H1 (cell line): ENCODE data around the gene NME8. TPM values are rescaled to one million over a fixed set of nuclear protein-coding genes. Genes with fewer than 3 reads are reported as not detected.

Experiments used
- BACH1 ChIP-seq: IDR thresholded peaks from 2 replicates; pipeline ENCODE4 v1.6.1; 2012; ENCODE audit warnings: low read length, improper control_type of control experiment
- CBX8 ChIP-seq: fragments of 300-800, 300-1000 bp; sonication (generic); IDR thresholded peaks from 2 replicates; pipeline ENCODE4 v1.7.1; 2016; ENCODE audit warnings: low read depth, low read length, borderline replicate concordance
- KDM4A ChIP-seq: IDR thresholded peaks from one replicate; pipeline ENCODE4 v1.7.1; 2012; ENCODE audit warnings: low read depth, mild to moderate bottlenecking, moderate library complexity, low read length, inconsistent platforms; ENCODE audit not compliant: severe bottlenecking
- ZNF274 ChIP-seq: IDR thresholded peaks from 2 replicates; pipeline ENCODE4 v1.7.0; 2012; ENCODE audit warnings: low read length, borderline replicate concordance; ENCODE audit errors: extremely low read depth
- polyA plus RNA-seq, 7 experiments: library from polyadenylated mRNA; depleted of rRNA in 3 of 7; stranded (reverse) in 5 of 7; unstranded in 2 of 7; fragments of >200 nt in 5 of 7; fragments of 200-250 nt in 2 of 7; gene quantifications; 1 replicate in 5 of 7; 2 replicates in 1 of 7; 4 replicates in 1 of 7; pipeline versions ENCODE4 v1.2.1 to v1.2.3, GENCODE V29; 2011 to 2013; ENCODE audit warnings: missing spikeins in 2 of 7, mixed read lengths in 2 of 7
- total RNA-seq: library from RNA; stranded (reverse); fragmentation: NEBNext Ultra II Directional; extraction: Animal tissue kit (Norgen Biotek cat#: 25700); gene quantifications from 2 replicates; pipeline ENCODE4 v1.2.1, GENCODE V29; 2021
- TF ChIP-seq, protein P1 (sequence below): fragments of 300-600 bp; sonication (generic); IDR thresholded peaks from 2 replicates; pipeline ENCODE4 v1.7.1; 2012; ENCODE audit warnings: low read length, moderate library complexity, mild to moderate bottlenecking, inconsistent platforms; ENCODE audit not compliant: insufficient replicate concordance

NME8 gene
- total and polyA plus RNA-seq, 2 of the 8 experiments (the other 6 are each of a cell fraction or from before 2014, with no cell fraction given) = 0.22 to 0.44 TPM

DNA sequence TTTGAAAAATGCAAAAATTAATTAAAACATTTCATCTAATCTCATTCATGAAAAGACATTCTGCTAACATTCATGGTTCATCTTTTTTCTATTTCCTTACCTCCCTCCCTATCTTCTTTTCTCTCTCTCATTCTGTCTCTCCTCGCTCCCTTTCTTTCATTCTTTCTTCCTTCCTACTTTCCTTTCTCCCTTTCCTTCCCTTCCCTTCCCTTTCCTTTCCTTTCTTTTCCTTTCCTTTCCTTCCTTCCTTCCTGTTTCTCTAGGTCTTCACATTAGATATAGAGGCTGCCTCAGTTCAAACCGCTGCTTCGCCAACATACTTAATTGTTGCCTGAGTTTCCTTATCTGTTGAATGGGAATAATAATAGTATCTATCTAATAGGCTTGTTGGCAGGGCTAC, 46.3 kb downstream of the NME8 start (continued):
- TF ChIP-seq, protein P1, sequence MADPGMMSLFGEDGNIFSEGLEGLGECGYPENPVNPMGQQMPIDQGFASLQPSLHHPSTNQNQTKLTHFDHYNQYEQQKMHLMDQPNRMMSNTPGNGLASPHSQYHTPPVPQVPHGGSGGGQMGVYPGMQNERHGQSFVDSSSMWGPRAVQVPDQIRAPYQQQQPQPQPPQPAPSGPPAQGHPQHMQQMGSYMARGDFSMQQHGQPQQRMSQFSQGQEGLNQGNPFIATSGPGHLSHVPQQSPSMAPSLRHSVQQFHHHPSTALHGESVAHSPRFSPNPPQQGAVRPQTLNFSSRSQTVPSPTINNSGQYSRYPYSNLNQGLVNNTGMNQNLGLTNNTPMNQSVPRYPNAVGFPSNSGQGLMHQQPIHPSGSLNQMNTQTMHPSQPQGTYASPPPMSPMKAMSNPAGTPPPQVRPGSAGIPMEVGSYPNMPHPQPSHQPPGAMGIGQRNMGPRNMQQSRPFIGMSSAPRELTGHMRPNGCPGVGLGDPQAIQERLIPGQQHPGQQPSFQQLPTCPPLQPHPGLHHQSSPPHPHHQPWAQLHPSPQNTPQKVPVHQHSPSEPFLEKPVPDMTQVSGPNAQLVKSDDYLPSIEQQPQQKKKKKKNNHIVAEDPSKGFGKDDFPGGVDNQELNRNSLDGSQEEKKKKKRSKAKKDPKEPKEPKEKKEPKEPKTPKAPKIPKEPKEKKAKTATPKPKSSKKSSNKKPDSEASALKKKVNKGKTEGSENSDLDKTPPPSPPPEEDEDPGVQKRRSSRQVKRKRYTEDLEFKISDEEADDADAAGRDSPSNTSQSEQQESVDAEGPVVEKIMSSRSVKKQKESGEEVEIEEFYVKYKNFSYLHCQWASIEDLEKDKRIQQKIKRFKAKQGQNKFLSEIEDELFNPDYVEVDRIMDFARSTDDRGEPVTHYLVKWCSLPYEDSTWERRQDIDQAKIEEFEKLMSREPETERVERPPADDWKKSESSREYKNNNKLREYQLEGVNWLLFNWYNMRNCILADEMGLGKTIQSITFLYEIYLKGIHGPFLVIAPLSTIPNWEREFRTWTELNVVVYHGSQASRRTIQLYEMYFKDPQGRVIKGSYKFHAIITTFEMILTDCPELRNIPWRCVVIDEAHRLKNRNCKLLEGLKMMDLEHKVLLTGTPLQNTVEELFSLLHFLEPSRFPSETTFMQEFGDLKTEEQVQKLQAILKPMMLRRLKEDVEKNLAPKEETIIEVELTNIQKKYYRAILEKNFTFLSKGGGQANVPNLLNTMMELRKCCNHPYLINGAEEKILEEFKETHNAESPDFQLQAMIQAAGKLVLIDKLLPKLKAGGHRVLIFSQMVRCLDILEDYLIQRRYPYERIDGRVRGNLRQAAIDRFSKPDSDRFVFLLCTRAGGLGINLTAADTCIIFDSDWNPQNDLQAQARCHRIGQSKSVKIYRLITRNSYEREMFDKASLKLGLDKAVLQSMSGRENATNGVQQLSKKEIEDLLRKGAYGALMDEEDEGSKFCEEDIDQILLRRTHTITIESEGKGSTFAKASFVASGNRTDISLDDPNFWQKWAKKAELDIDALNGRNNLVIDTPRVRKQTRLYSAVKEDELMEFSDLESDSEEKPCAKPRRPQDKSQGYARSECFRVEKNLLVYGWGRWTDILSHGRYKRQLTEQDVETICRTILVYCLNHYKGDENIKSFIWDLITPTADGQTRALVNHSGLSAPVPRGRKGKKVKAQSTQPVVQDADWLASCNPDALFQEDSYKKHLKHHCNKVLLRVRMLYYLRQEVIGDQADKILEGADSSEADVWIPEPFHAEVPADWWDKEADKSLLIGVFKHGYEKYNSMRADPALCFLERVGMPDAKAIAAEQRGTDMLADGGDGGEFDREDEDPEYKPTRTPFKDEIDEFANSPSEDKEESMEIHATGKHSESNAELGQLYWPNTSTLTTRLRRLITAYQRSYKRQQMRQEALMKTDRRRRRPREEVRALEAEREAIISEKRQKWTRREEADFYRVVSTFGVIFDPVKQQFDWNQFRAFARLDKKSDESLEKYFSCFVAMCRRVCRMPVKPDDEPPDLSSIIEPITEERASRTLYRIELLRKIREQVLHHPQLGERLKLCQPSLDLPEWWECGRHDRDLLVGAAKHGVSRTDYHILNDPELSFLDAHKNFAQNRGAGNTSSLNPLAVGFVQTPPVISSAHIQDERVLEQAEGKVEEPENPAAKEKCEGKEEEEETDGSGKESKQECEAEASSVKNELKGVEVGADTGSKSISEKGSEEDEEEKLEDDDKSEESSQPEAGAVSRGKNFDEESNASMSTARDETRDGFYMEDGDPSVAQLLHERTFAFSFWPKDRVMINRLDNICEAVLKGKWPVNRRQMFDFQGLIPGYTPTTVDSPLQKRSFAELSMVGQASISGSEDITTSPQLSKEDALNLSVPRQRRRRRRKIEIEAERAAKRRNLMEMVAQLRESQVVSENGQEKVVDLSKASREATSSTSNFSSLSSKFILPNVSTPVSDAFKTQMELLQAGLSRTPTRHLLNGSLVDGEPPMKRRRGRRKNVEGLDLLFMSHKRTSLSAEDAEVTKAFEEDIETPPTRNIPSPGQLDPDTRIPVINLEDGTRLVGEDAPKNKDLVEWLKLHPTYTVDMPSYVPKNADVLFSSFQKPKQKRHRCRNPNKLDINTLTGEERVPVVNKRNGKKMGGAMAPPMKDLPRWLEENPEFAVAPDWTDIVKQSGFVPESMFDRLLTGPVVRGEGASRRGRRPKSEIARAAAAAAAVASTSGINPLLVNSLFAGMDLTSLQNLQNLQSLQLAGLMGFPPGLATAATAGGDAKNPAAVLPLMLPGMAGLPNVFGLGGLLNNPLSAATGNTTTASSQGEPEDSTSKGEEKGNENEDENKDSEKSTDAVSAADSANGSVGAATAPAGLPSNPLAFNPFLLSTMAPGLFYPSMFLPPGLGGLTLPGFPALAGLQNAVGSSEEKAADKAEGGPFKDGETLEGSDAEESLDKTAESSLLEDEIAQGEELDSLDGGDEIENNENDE = no peak
- TF ChIP-seq KDM4A (no peak), BACH1 (no peak), CBX8 (no peak), ZNF274 (no peak)
